Activated CD8-positive, alpha-beta T cell treated with anti-CD3 and anti-CD28 coated beads for 36 hours (primary cell): ENCODE measurements around the gene PDE1C. TPM values are rescaled to one million over a fixed set of nuclear protein-coding genes. Genes with fewer than 3 reads are reported as not detected.

Experiments used
- ATAC-seq: fragments of 200-7000 bp; cut with Tn5 transposase; one replicate; pipeline ENCODE4 v1.10.0; 2021; ENCODE audit warnings: mild to moderate bottlenecking, moderate library complexity
- CTCF ChIA-PET: fragments of 350-600 bp; sonication (Branson Sonifier 250); formaldehyde crosslinking; loops from one replicate; lab custom pipeline; 2021; ENCODE audit warnings: antibody characterized with exemption; lab: Charles Lee
- POLR2A ChIA-PET: fragments of 350-600 bp; sonication (Branson Sonifier 250); formaldehyde crosslinking; loops from one replicate; lab custom pipeline; 2021; ENCODE audit warnings: antibody characterized with exemption; lab: Charles Lee
- DNase-seq: peaks from one replicate; pipeline ENCODE4 v3.0.0-alpha.2; 2020
- H3K27ac Mint-ChIP-seq: one replicate; pipeline ENCODE4 v1.8.0; 2021; ENCODE audit warnings: mild to moderate bottlenecking, mixed read lengths
- H3K27me3 Mint-ChIP-seq: one replicate; pipeline ENCODE4 v1.8.0; 2021; ENCODE audit warnings: mixed read lengths
- H3K36me3 Mint-ChIP-seq: one replicate; pipeline ENCODE4 v1.8.0; 2021; ENCODE audit warnings: low read depth, mixed read lengths
- H3K4me1 Mint-ChIP-seq: one replicate; pipeline ENCODE4 v1.8.0; 2021; ENCODE audit warnings: low read depth, mixed read lengths
- H3K4me3 Mint-ChIP-seq: one replicate; pipeline ENCODE4 v1.8.0; 2021; ENCODE audit warnings: mild to moderate bottlenecking, moderate library complexity, mixed read lengths
- H3K9me3 Mint-ChIP-seq: one replicate; pipeline ENCODE4 v1.8.0; 2021; ENCODE audit warnings: mixed read lengths
- CTCF ChIP-seq: fragments of 200-600 bp; IDR thresholded peaks from one replicate; pipeline ENCODE4 v1.8.0; 2022; ENCODE audit warnings: antibody characterized with exemption, mild to moderate bottlenecking
- intact Hi-C: fragments of 100-400 bp; cut with micrococcal nuclease; formaldehyde crosslinking; loops from one replicate; pipeline ENCODE4 v1.10.0; 2022
- total RNA-seq, 2 experiments: library from RNA; stranded (reverse); gene quantifications; one replicate each; pipeline ENCODE4 v1.2.3, GENCODE V29; 2021

Gene PDE1C
- total RNA-seq, 2 experiments from 2014 or later: not detected

GRCh38 chr7:31940167-31940566 lies 130.0 kb downstream of the PDE1C start:
- no peaks in the 10 kb centered on the region for H3K4me1 Mint-ChIP-seq
- no peaks in the 10 kb centered on the region for H3K36me3 Mint-ChIP-seq
- TF ChIP-seq CTCF: no peak
- no peak overlapping the region for H3K4me3 Mint-ChIP-seq
- POLR2A ChIA-PET: no interaction called here
- ATAC-seq (no peak), DNase-seq (no peak)
- CTCF ChIA-PET: no interaction called here
- H3K9me3 Mint-ChIP-seq: peaks cover 4% of the 10 kb centered on the region
- intact Hi-C loops: no loop called here
- no peak overlapping the region for H3K27ac Mint-ChIP-seq
- H3K27me3 Mint-ChIP-seq: no peaks in the 10 kb centered on the region

GRCh38 chr7:31939076-31939475 lies 131.1 kb downstream of the PDE1C start:
- TF ChIP-seq CTCF: no peak

GRCh38 chr7:31938650-31939049 lies 131.6 kb downstream of the PDE1C start:
- TF ChIP-seq CTCF: no peak
- no peaks in the 10 kb centered on the region for H3K9me3 Mint-ChIP-seq
- no peak overlapping the region for H3K27ac Mint-ChIP-seq
- H3K36me3 Mint-ChIP-seq: no peaks in the 10 kb centered on the region
- ATAC-seq (no peak), DNase-seq (no peak)
- intact Hi-C loops: no loop called here
- no peak overlapping the region for H3K4me3 Mint-ChIP-seq
- no peaks in the 10 kb centered on the region for H3K27me3 Mint-ChIP-seq
- POLR2A ChIA-PET: no interaction called here
- no peaks in the 10 kb centered on the region for H3K4me1 Mint-ChIP-seq
- CTCF ChIA-PET: no interaction called here

More at GRCh38 chr7:31939076-31939475, 131.1 kb downstream of the PDE1C start:
- no peaks in the 10 kb centered on the region for H3K36me3 Mint-ChIP-seq
- no peaks in the 10 kb centered on the region for H3K27me3 Mint-ChIP-seq
- H3K4me3 Mint-ChIP-seq: no peak overlapping the region
- DNase-seq (no peak), ATAC-seq (no peak)
- CTCF ChIA-PET: no interaction called here
- peaks cover 3% of the 10 kb centered on the region for H3K9me3 Mint-ChIP-seq
- POLR2A ChIA-PET: no interaction called here
- intact Hi-C loops: no loop called here
- H3K27ac Mint-ChIP-seq: no peak overlapping the region
- no peaks in the 10 kb centered on the region for H3K4me1 Mint-ChIP-seq

GRCh38 chr7:31937982-31938381 lies 132.2 kb downstream of the PDE1C start:
- Mint-ChIP-seq H3K4me1 (no peaks in the 10 kb centered on the region), H3K27ac (no peak overlapping the region), H3K9me3 (no peaks in the 10 kb centered on the region), H3K4me3 (no peak overlapping the region), H3K27me3 (no peaks in the 10 kb centered on the region), H3K36me3 (no peaks in the 10 kb centered on the region)
- DNase-seq (no peak), ATAC-seq (no peak)
- no peak for TF ChIP-seq CTCF
- intact Hi-C loops: no loop called here
- ChIA-PET CTCF (no interaction called here), POLR2A (no interaction called here)

GRCh38 chr7:31935124-31936054 lies 134.8 kb downstream of the PDE1C start:
- POLR2A ChIA-PET: no interaction called here
- H3K4me3 Mint-ChIP-seq: no peak overlapping the region
- no peaks in the 10 kb centered on the region for H3K27me3 Mint-ChIP-seq
- no peaks in the 10 kb centered on the region for H3K36me3 Mint-ChIP-seq
- H3K4me1 Mint-ChIP-seq: no peaks in the 10 kb centered on the region
- CTCF ChIA-PET: no interaction called here
- H3K9me3 Mint-ChIP-seq: no peaks in the 10 kb centered on the region
- intact Hi-C loops: no loop called here
- DNase-seq: no peak
- TF ChIP-seq CTCF: no peak
- no peak overlapping the region for H3K27ac Mint-ChIP-seq
- no peak for ATAC-seq
